ENCODE results near the gene UBE2V1. TPM values are rescaled to one million over a fixed set of nuclear protein-coding genes. Genes with fewer than 3 reads are reported as not detected.

UBE2V1 gene
- total and polyA plus RNA-seq, 2 of the 13 experiments (the other 11 are each of a cell fraction or from before 2014, with no cell fraction given), result 81.3 to 132 TPM

DNA sequence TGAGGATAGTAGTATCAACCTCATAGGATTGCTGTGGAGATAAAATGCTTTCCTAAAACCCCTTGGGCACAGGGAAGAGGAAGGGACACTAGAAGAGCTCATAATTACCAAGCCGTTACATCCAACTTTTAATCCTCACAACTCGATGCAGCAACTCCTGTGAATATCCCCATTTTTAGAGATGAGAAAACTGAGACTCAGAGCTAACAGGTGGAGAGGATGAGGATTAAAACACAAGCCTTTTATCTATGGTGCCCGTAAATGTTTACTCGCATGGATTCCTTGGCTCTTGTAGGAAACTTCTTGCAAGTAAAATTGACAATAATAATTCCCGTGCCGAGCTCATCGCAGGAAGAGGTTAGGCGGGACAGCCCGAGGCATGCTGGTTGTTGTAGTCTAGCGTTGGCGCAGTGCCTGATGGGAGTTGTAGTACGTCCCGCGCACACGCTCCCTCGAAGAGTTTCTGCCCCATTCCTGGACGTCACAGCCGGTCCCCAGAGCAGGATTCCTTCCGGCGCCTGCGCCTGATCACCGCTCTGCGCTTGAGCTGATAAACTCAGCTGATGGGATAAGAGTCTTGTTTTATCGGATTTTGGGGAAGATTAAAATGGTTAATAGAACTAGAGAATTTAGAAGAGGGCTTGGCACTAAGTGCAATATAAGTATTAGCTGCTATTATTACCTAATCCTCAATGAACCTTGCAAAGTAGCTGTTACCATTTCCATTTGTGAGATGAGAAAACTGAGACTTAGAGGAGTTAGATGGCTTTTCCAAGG lies 2.8 kb upstream of the UBE2V1 start (continued):
- TF ChIP-seq CCDC6 (CRISPR knock-in tag; IDR thresholded peaks at IDR 0.05) (no peak; the same call in 1 of the 2 replicates), HMGA1 (CRISPR knock-in tag; conservative IDR thresholded peaks at IDR 0.05) (no peak), ZNF616 (CRISPR knock-in tag; IDR thresholded peaks at IDR 0.05; ENCODE audit: low read depth) (no peak), MAX (IDR thresholded peaks at IDR 0.05) (peak; percentile 87), ZBTB8A (CRISPR knock-in tag; IDR thresholded peaks at IDR 0.05; ENCODE audit: borderline replicate concordance, low read depth) (no peak; the same call in 1 of the 2 replicates), EHMT2 (IDR thresholded peaks at IDR 0.05; ENCODE audit: borderline replicate concordance, low read depth, low read length) (no peak), HCFC1 (IDR thresholded peaks at IDR 0.05; ENCODE audit: low read depth, low read length) (peak; percentile 98), ELF1 (CRISPR knock-in tag; IDR thresholded peaks at IDR 0.05) (peak; percentile 88), RARG (CRISPR knock-in tag; IDR thresholded peaks at IDR 0.05; ENCODE audit: low read depth) (no peak), NR2F6 (IDR thresholded peaks at IDR 0.05) (no peak), NR2F6 (CRISPR knock-in tag; IDR thresholded peaks at IDR 0.05) (peak; percentile 48), HES4 (CRISPR knock-in tag; IDR thresholded peaks at IDR 0.05; ENCODE audit: borderline replicate concordance) (no peak), ATM (IDR thresholded peaks at IDR 0.05; ENCODE audit: borderline replicate concordance) (no peak), GABPA (IDR thresholded peaks at IDR 0.05; ENCODE audit: low read depth, low read length) (peak; percentile 82), GABPA (CRISPR knock-in tag; IDR thresholded peaks at IDR 0.05; ENCODE audit: low read depth) (peak; percentile 96), PRDM4 (CRISPR knock-in tag; IDR thresholded peaks at IDR 0.05; ENCODE audit: borderline replicate concordance) (no peak), DNMT3B (CRISPR knock-in tag; conservative IDR thresholded peaks at IDR 0.05) (peak; percentile 77; the same call in 1 of the 2 replicates), ZNF761 (CRISPR knock-in tag; conservative IDR thresholded peaks at IDR 0.05) (no peak), CEBPG (CRISPR knock-in tag; IDR thresholded peaks at IDR 0.05) (peak; percentile 30; the same call in 1 of the 2 replicates), HNF4A (CRISPR knock-in tag; IDR thresholded peaks at IDR 0.05) (no peak), DMTF1 (CRISPR knock-in tag; IDR thresholded peaks at IDR 0.05) (no peak)
- TF ChIP-seq, protein P1, sequence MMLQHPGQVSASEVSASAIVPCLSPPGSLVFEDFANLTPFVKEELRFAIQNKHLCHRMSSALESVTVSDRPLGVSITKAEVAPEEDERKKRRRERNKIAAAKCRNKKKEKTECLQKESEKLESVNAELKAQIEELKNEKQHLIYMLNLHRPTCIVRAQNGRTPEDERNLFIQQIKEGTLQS (CRISPR knock-in tag; IDR thresholded peaks at IDR 0.05), result no peak
- TF ChIP-seq, protein P2, sequence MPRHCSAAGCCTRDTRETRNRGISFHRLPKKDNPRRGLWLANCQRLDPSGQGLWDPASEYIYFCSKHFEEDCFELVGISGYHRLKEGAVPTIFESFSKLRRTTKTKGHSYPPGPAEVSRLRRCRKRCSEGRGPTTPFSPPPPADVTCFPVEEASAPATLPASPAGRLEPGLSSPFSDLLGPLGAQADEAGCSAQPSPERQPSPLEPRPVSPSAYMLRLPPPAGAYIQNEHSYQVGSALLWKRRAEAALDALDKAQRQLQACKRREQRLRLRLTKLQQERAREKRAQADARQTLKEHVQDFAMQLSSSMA (CRISPR knock-in tag; IDR thresholded peaks at IDR 0.05), result no peak
